A673 (cell line): ENCODE results near the gene TBC1D13.

ENCODE experiments used
- EZH2 ChIP-seq: fragments of 200-600 bp; sonication (generic); IDR thresholded peaks from 2 replicates; pipeline ENCODE4 v1.6.1; 2017; ENCODE audit warnings: borderline replicate concordance, low read depth, mild to moderate bottlenecking, mixed read lengths, antibody characterized with exemption, low read length; ENCODE audit not compliant: poor library complexity, severe bottlenecking
- TF ChIP-seq, protein P1 (sequence below): fragments of 300-800, 200-600 bp; sonication (generic); conservative IDR thresholded peaks from 2 replicates; pipeline ENCODE4 v1.5.1; 2017; ENCODE audit warnings: low read depth, mild to moderate bottlenecking, antibody characterized with exemption, low read length, moderate library complexity, mixed read lengths

DNA sequence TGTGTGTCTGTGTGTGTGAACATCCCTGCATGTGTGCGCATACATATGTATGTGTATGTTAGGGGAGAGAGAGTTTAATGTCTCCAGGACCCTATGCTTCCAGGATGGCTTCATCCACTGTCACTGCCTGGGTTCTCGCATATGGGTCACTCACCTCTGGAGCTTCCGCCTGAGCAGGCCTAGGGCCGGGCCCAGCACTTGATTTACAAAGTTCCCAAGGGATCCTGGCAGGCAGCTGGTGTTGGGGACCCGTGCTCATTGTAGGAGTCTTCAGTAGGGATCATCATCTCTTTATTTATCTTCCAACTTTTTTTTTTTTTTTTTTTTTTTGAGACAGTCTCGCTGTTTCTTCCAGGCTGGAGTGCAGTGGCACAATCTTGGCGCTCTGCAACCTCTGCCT is 13.0 kb downstream of the TBC1D13 start:
- TF ChIP-seq, protein P1, sequence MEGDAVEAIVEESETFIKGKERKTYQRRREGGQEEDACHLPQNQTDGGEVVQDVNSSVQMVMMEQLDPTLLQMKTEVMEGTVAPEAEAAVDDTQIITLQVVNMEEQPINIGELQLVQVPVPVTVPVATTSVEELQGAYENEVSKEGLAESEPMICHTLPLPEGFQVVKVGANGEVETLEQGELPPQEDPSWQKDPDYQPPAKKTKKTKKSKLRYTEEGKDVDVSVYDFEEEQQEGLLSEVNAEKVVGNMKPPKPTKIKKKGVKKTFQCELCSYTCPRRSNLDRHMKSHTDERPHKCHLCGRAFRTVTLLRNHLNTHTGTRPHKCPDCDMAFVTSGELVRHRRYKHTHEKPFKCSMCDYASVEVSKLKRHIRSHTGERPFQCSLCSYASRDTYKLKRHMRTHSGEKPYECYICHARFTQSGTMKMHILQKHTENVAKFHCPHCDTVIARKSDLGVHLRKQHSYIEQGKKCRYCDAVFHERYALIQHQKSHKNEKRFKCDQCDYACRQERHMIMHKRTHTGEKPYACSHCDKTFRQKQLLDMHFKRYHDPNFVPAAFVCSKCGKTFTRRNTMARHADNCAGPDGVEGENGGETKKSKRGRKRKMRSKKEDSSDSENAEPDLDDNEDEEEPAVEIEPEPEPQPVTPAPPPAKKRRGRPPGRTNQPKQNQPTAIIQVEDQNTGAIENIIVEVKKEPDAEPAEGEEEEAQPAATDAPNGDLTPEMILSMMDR = no peak
- TF ChIP-seq EZH2 = no peak
